ENCODE results near the gene AGTRAP.

DNA sequence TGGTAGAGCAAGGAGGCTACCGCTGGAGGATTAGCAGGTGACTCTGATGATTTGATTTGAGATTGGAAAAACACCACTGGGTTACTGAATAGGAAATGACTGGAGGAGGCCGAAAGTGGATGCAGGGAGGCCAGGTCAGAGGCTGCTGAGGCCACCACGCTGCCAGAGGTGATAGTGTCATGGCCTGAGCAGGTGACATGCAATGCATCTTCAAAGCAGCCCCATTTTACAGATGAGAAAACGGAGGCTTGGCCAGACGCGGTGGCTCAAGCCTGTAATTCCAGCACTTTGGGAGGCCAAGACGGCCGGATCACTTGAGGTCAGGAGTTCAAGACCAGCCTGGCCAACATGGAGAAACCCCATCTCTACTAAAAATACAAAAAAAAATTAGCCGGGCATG is 38.8 kb downstream of the AGTRAP start:
- TF ChIP-seq POLR2A (IDR thresholded peaks at IDR 0.05; ENCODE audit: low read depth, low read length) = no peak
- no peak for TF ChIP-seq EZH2 (IDR thresholded peaks at IDR 0.05; ENCODE audit: borderline replicate concordance, low read depth, low read length, severe bottlenecking)
- TF ChIP-seq, protein P1, sequence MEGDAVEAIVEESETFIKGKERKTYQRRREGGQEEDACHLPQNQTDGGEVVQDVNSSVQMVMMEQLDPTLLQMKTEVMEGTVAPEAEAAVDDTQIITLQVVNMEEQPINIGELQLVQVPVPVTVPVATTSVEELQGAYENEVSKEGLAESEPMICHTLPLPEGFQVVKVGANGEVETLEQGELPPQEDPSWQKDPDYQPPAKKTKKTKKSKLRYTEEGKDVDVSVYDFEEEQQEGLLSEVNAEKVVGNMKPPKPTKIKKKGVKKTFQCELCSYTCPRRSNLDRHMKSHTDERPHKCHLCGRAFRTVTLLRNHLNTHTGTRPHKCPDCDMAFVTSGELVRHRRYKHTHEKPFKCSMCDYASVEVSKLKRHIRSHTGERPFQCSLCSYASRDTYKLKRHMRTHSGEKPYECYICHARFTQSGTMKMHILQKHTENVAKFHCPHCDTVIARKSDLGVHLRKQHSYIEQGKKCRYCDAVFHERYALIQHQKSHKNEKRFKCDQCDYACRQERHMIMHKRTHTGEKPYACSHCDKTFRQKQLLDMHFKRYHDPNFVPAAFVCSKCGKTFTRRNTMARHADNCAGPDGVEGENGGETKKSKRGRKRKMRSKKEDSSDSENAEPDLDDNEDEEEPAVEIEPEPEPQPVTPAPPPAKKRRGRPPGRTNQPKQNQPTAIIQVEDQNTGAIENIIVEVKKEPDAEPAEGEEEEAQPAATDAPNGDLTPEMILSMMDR (IDR thresholded peaks at IDR 0.05; ENCODE audit: extremely low read depth in 1 of 2, insufficient read depth in 1 of 2, low read depth in 1 of 2, low read length in 2 of 2) = no peak
- TF ChIP-seq FOS (IDR thresholded peaks at IDR 0.05; ENCODE audit: borderline replicate concordance, insufficient read depth, low read length) = no peak
- TF ChIP-seq, protein P2, sequence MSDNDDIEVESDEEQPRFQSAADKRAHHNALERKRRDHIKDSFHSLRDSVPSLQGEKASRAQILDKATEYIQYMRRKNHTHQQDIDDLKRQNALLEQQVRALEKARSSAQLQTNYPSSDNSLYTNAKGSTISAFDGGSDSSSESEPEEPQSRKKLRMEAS (IDR thresholded peaks at IDR 0.05; ENCODE audit: insufficient read depth, insufficient read length) = no peak
- TF ChIP-seq POLR2AphosphoS5 (IDR thresholded peaks at IDR 0.05; ENCODE audit: insufficient read depth, low read depth, low read length) = no peak
- TF ChIP-seq MYC (IDR thresholded peaks at IDR 0.05; ENCODE audit: low read depth, low read length) = no peak
- TF ChIP-seq JUN (IDR thresholded peaks at IDR 0.05; ENCODE audit: borderline replicate concordance, insufficient read depth, insufficient read length, low read depth) = no peak
